RWPE2 (cell line): ENCODE measurements around the gene SLAMF1.
"Not testable (repeated sequence)": the region's sequence is repeated elsewhere in the genome, so short reads cannot be mapped to it uniquely, and the experiment has no call there.

Source experiments
- ATAC-seq: fragments of 200-7000 bp; cut with Tn5 transposase; 3 replicates; pipeline ENCODE4 v1.9.1; 2021; ENCODE audit warnings: low read depth
- DNase-seq: peaks from one replicate; pipeline ENCODE4 v3.0.0-alpha.2; 2020; ENCODE audit warnings: low spot score
- H3K27ac ChIP-seq: fragments of 450-650 bp; 2 replicates; pipeline ENCODE4 v1.5.1; 2017; ENCODE audit warnings: mild to moderate bottlenecking; ENCODE audit not compliant: poor library complexity, severe bottlenecking
- H3K27me3 ChIP-seq: fragments of 250-450 bp; sonication (Bioruptor Pico); 2 replicates; pipeline ENCODE4 v1.5.1; 2021; ENCODE audit warnings: mild to moderate bottlenecking, moderate library complexity; ENCODE audit not compliant: insufficient read depth, poor library complexity, severe bottlenecking
- H3K36me3 ChIP-seq: fragments of 250-450 bp; sonication (Bioruptor Pico); 2 replicates; pipeline ENCODE4 v1.5.1; 2020; ENCODE audit warnings: low read depth, mild to moderate bottlenecking, moderate library complexity
- H3K4me1 ChIP-seq: fragments of 250-450 bp; sonication (Bioruptor Pico); 2 replicates; pipeline ENCODE4 v1.5.1; 2021; ENCODE audit warnings: mild to moderate bottlenecking, moderate library complexity; ENCODE audit not compliant: insufficient read depth, poor library complexity, severe bottlenecking
- H3K4me3 ChIP-seq: fragments of 250-450 bp; sonication (Bioruptor Pico); 2 replicates; pipeline ENCODE4 v1.5.1; 2021; ENCODE audit warnings: mild to moderate bottlenecking, moderate library complexity; ENCODE audit not compliant: severe bottlenecking
- H3K9me3 ChIP-seq: fragments of 250-450 bp; sonication (Bioruptor Pico); 2 replicates; pipeline ENCODE4 v1.5.1; 2021; ENCODE audit warnings: mild to moderate bottlenecking, moderate library complexity; ENCODE audit not compliant: severe bottlenecking
- TF ChIP-seq, protein P1 (sequence below): fragments of 450-650 bp; IDR thresholded peaks from one replicate; pipeline ENCODE4 v1.5.1; 2017; ENCODE audit warnings: mild to moderate bottlenecking, moderate library complexity; ENCODE audit not compliant: poor library complexity, severe bottlenecking

The SLAMF1 gene

DNA sequence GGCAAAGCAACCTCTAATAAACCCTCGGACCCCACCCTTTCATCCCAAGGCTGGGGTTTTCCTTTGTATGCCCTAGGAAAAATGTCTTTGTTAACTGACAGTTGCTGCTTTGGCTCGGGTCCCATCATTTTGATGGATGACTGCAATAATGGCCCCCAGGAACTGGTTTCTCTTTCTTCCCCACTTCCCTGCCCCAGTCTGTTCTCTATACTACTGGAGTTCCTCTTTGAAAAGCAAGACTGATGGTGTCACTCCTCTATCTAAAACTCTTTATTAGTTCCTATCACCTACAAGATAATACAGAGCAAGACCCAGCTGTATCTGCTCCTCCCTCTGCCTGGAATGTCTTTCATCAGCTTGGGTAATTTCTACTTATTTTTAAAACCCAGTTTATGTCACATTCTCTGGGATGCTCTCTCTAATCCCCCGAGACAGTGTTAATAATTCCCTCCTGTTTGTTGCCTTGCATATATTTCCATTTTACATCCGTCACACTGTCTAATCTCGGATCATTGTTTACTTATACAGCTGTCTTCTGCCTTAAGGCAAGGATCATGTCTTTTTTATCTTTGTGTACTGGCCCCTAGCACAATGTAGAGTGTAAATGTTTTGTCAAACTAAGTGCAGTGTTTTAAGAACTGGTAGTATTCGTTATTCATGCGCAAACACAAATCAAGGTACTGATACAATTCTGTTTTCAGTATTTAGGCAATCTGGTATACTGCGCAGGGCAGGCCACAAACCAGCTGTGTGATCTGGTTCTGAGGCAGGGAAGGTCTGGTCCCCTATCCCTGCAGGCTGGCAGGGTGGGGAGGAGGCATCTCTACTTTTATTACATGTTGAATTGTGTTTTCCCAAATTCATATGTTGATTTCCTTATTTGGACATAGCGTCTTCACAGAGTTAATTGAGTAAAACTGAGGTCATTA is 16.1 kb downstream of the SLAMF1 start:
- DNase-seq (no peak), ATAC-seq (no peak)
- Histone ChIP-seq H3K36me3 (no peaks in the 10 kb centered on the region), H3K27me3 (no peaks in the 10 kb centered on the region), H3K9me3 (no peaks in the 10 kb centered on the region), H3K4me1 (no peaks in the 10 kb centered on the region), H3K4me3 (no peak overlapping the region), H3K27ac (no peak overlapping the region)
- TF ChIP-seq, protein P1, sequence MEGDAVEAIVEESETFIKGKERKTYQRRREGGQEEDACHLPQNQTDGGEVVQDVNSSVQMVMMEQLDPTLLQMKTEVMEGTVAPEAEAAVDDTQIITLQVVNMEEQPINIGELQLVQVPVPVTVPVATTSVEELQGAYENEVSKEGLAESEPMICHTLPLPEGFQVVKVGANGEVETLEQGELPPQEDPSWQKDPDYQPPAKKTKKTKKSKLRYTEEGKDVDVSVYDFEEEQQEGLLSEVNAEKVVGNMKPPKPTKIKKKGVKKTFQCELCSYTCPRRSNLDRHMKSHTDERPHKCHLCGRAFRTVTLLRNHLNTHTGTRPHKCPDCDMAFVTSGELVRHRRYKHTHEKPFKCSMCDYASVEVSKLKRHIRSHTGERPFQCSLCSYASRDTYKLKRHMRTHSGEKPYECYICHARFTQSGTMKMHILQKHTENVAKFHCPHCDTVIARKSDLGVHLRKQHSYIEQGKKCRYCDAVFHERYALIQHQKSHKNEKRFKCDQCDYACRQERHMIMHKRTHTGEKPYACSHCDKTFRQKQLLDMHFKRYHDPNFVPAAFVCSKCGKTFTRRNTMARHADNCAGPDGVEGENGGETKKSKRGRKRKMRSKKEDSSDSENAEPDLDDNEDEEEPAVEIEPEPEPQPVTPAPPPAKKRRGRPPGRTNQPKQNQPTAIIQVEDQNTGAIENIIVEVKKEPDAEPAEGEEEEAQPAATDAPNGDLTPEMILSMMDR: no peak

DNA sequence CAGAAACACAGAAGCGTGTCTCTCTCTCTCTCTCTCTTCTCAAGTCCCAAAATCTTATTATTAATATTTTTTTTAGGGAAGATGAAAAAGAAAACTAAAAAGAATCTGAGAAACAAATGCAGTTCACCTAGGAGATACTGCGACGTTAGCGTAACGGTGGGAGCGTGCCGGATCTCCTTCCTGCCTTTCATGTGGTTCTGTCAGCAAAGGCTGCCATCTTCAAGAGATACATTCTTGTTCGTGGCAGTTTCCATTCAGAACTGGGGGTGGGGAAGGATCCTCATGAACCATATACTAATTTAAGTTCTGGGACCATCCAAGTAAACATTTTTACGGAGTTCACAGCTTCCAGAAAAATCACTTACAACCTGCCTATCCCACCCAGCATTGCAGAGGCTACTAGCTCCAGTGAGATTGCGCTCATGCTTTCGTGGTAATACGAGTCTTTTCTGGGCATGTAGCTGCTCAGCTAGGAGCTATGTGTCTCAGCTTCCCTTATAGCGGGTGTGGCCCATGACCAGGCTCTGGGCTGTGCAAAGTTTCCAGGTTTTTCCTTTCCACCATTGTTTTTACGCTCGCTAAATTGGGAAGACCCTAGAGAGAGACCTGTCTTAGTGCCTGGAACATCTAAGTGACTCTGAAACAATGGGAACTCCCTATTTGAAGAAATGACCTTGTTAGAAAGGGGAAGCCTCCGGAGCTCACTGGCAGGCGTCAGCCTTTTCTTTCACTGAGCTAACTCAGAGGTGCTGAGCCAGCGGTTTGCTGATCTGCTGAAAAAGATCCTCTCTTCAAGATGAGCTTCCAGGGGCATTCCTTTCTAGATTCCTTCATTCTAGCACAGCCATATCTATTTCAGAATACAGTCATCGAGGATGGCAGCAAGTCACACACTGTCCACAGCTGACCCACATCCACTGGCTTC is 17.3 kb downstream of the SLAMF1 start:
- H3K36me3 ChIP-seq: no peaks in the 10 kb centered on the region
- TF ChIP-seq, protein P1: no peak
- no peaks in the 10 kb centered on the region for H3K27me3 ChIP-seq
- ATAC-seq (no peak), DNase-seq (no peak)
- H3K9me3 ChIP-seq: no peaks in the 10 kb centered on the region
- H3K4me3 ChIP-seq: no peak overlapping the region
- H3K27ac ChIP-seq: no peak overlapping the region
- H3K4me1 ChIP-seq: no peaks in the 10 kb centered on the region

DNA sequence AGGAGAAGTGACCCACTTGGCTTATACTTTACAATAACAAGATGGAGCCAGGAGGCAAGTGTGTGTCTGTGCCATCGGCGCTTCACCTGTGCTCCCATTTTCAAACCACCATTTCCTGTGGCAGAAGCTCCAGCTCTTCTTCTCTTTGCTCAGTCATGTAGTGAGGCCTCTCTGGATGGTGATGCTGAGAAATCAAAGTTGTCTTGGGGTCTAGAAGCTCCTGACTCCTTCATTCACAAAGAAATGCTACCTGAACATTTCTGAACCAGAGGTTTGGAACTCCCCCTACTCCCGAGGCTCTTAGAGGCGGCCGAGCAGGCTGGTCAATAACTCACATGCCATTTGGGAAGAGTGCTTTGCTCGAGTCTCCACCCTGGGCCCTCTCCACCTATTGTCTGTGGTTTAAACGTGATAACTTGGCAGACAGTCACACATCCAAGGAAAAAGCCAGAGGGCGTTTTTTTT is 18.0 kb downstream of the SLAMF1 start:
- H3K27ac ChIP-seq: no peak overlapping the region
- H3K4me3 ChIP-seq: no peak overlapping the region
- H3K36me3 ChIP-seq: no peaks in the 10 kb centered on the region
- H3K27me3 ChIP-seq: no peaks in the 10 kb centered on the region
- no peaks in the 10 kb centered on the region for H3K9me3 ChIP-seq
- no peaks in the 10 kb centered on the region for H3K4me1 ChIP-seq
- TF ChIP-seq, protein P1: no peak
- ATAC-seq: no peak
- DNase-seq: no peak

DNA sequence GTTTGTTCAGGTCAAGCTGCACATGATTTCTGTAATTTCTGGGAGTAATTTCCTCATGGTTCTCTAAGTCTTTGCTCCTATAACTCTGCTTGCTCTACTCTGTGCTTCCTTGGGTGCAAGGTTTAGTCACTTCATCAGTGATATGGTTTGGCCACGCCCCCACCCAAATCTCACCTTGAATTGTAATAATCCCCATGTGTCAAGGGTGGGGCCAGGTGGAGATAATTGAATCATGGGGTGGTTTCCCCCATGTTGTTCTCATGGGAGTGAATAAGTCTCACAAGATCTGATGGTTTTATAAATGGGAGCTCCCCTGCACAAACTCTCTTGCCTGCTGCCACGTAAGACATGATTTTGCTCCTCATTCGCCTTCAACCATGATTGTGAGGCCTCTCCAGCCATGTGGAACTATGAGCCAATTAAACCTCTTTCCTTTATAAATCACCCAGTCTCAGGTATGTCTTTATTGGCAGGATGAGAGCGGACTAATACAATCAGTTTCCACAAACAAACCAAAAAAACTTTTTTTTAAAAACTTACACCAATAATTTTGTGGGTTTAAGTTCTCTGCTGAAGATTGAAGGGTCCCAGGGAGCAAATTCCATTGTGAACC is 19.1 kb downstream of the SLAMF1 start:
- not testable (repeated sequence) for H3K9me3 ChIP-seq, H3K4me3 ChIP-seq, H3K27ac ChIP-seq, H3K36me3 ChIP-seq, DNase-seq, ATAC-seq, H3K27me3 ChIP-seq, H3K4me1 ChIP-seq
